IPS DF 19.7 (cell line): ENCODE results near the gene BNIP5.
"Not testable (repeated sequence)": the region's sequence is repeated elsewhere in the genome, so short reads cannot be mapped to it uniquely, and the experiment has no call there.

Source experiments
- DNase-seq: peaks from one replicate; pipeline ENCODE4 v3.0.0-alpha.2; 2013; ENCODE audit warnings: low read depth, low spot score

Gene BNIP5

GRCh38 chr6:36367743-36368142 lies 31.1 kb upstream of the BNIP5 start:
- DNase-seq: no peak

GRCh38 chr6:36364669-36365479 lies 28.2 kb upstream of the BNIP5 start:
- no peak for DNase-seq

GRCh38 chr6:36364061-36364635 lies 27.5 kb upstream of the BNIP5 start:
- DNase-seq: not testable (repeated sequence)

GRCh38 chr6:36363371-36363752 lies 26.7 kb upstream of the BNIP5 start:
- not testable (repeated sequence) for DNase-seq

GRCh38 chr6:36362551-36363370 lies 26.1 kb upstream of the BNIP5 start:
- no peak for DNase-seq

- no peak for DNase-seq
Measured at GRCh38 chr6:36361071-36361470, 24.4 kb upstream of the BNIP5 start.

GRCh38 chr6:36360241-36361054 lies 23.8 kb upstream of the BNIP5 start:
- no peak for DNase-seq

- no peak for DNase-seq
Measured at GRCh38 chr6:36358226-36358915, 21.7 kb upstream of the BNIP5 start.

GRCh38 chr6:36357872-36358225 lies 21.2 kb upstream of the BNIP5 start:
- DNase-seq: no peak

GRCh38 chr6:36355819-36356218 lies 19.1 kb upstream of the BNIP5 start:
- DNase-seq: no peak

GRCh38 chr6:36353411-36353915 lies 16.8 kb upstream of the BNIP5 start:
- DNase-seq: no peak

GRCh38 chr6:36352477-36353157 lies 15.9 kb upstream of the BNIP5 start:
- no peak for DNase-seq

- no peak for DNase-seq
Measured at GRCh38 chr6:36350681-36351571, 14.2 kb upstream of the BNIP5 start.

- DNase-seq: no peak
Measured at GRCh38 chr6:36350082-36350481, 13.4 kb upstream of the BNIP5 start.

- DNase-seq: no peak
Measured at GRCh38 chr6:36349240-36349639, 12.6 kb upstream of the BNIP5 start.

GRCh38 chr6:36347621-36348020 lies 10.9 kb upstream of the BNIP5 start:
- no peak for DNase-seq

- no peak for DNase-seq
Measured at GRCh38 chr6:36346486-36347273, 10.0 kb upstream of the BNIP5 start.

- DNase-seq: no peak
Measured at GRCh38 chr6:36345681-36346466, 9.2 kb upstream of the BNIP5 start.
